HFFc6 (cell line): ENCODE data around the gene SLC19A2. TPM values are rescaled to one million over a fixed set of nuclear protein-coding genes. Genes with fewer than 3 reads are reported as not detected.
"Not testable (repeated sequence)": the region's sequence is repeated elsewhere in the genome, so short reads cannot be mapped to it uniquely, and the experiment has no call there.

Source experiments
- DNase-seq: peaks from one replicate; pipeline ENCODE4 v3.0.0-alpha.2; 2018
- H3K27ac Mint-ChIP-seq: 2 replicates; pipeline ENCODE4 v1.8.0; 2020; ENCODE audit warnings: mild to moderate bottlenecking, mixed read lengths
- H3K27me3 Mint-ChIP-seq: 2 replicates; pipeline ENCODE4 v1.8.0; 2021; ENCODE audit warnings: mild to moderate bottlenecking, moderate library complexity, mixed read lengths; ENCODE audit not compliant: insufficient read depth
- H3K36me3 Mint-ChIP-seq: 2 replicates; pipeline ENCODE4 v1.8.0; 2021; ENCODE audit warnings: low read depth, mixed read lengths
- H3K4me1 Mint-ChIP-seq: 2 replicates; pipeline ENCODE4 v1.8.0; 2020; ENCODE audit warnings: low read depth, mixed read lengths
- H3K4me3 Mint-ChIP-seq: 2 replicates; pipeline ENCODE4 v1.8.0; 2020; ENCODE audit warnings: mild to moderate bottlenecking, moderate library complexity, mixed read lengths
- H3K9me3 Mint-ChIP-seq: 2 replicates; pipeline ENCODE4 v1.8.0; 2020; ENCODE audit warnings: mild to moderate bottlenecking, mixed read lengths
- CTCF ChIP-seq: fragments of 200-600 bp; sonication (generic); IDR thresholded peaks from 2 replicates; pipeline ENCODE4 v1.5.0; 2021; ENCODE audit warnings: antibody characterized with exemption, mild to moderate bottlenecking
- total RNA-seq, 6 experiments: library from RNA; stranded (reverse); fragmentation: NEBNext Ultra II Directional; extraction: Animal tissue kit (Norgen Biotek cat#: 25700); gene quantifications; 2 replicates in 1 of 6; 3 replicates in 5 of 6; pipeline ENCODE4 v1.2.3, GENCODE V29; 2021

SLC19A2 gene
- total RNA-seq, 6 experiments from 2014 or later = 2.3 to 3.2 (median 2.8) TPM

DNA sequence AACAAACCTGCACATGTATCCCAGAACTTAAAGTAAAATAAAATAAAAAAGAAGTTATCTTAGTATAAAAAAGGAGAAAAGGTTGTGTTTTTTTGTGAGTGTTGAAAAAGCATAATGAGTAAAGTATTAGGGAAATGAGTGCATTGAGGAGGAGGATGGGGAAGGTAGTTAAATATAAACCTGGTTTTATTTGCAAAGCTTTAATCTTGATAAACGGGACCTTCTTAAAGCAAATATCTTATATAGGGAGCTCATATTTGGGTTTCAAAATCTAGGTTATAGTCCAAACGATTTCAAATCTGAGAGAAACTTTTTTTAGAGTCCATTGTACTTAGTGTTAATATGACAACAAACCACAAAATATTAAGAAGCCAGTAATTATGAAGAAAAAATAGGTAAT, 21.7 kb upstream of the SLC19A2 start:
- Mint-ChIP-seq H3K4me1 (peaks cover 31% of the 10 kb centered on the region), H3K27me3 (peaks cover 2% of the 10 kb centered on the region; the same call in 1 of the 2 replicates), H3K27ac (no peak overlapping the region), H3K9me3 (no peaks in the 10 kb centered on the region), H3K36me3 (no peaks in the 10 kb centered on the region), H3K4me3 (no peak overlapping the region)
- TF ChIP-seq CTCF = no peak
- DNase-seq = no peak

GRCh38 chr1:169503601-169504000, 17.9 kb upstream of the SLC19A2 start:
- H3K4me3 Mint-ChIP-seq, H3K9me3 Mint-ChIP-seq, H3K27me3 Mint-ChIP-seq, H3K36me3 Mint-ChIP-seq, H3K27ac Mint-ChIP-seq, DNase-seq: not testable (repeated sequence)
- H3K4me1 Mint-ChIP-seq = peaks cover 11% of the 10 kb centered on the region

GRCh38 chr1:169499807-169500206, 14.1 kb upstream of the SLC19A2 start:
- Mint-ChIP-seq H3K27me3 (peaks cover 1% of the 10 kb centered on the region), H3K36me3 (no peaks in the 10 kb centered on the region), H3K9me3 (no peaks in the 10 kb centered on the region), H3K27ac (no peak overlapping the region), H3K4me1 (no peaks in the 10 kb centered on the region), H3K4me3 (no peak overlapping the region)
- no peak for TF ChIP-seq CTCF
- DNase-seq = no peak

DNA sequence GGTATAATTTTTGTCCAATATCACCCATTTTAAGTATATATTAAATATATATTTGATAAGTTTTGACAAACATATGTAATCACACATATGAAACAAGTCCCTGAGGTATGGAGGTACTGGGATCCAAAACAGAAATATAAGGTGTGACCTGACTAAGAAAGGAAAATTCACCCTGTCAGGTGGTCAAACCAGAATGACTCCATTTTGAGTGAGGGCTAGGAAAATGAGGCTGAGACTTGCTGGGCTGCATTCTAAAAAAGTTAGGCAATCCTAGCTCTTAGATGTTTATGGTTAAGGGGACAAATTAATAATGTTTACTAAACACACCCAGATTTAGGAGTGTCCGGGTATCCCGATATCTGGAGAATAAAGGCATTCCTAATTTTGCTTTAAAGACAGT, 11.6 kb upstream of the SLC19A2 start:
- H3K27ac Mint-ChIP-seq = no peak overlapping the region
- H3K9me3 Mint-ChIP-seq = no peaks in the 10 kb centered on the region
- no peak for DNase-seq
- no peak for TF ChIP-seq CTCF
- no peaks in the 10 kb centered on the region for H3K36me3 Mint-ChIP-seq
- H3K4me3 Mint-ChIP-seq = no peak overlapping the region
- H3K27me3 Mint-ChIP-seq = peaks cover 1% of the 10 kb centered on the region
- no peaks in the 10 kb centered on the region; the same call in 1 of the 2 replicates for H3K4me1 Mint-ChIP-seq

DNA sequence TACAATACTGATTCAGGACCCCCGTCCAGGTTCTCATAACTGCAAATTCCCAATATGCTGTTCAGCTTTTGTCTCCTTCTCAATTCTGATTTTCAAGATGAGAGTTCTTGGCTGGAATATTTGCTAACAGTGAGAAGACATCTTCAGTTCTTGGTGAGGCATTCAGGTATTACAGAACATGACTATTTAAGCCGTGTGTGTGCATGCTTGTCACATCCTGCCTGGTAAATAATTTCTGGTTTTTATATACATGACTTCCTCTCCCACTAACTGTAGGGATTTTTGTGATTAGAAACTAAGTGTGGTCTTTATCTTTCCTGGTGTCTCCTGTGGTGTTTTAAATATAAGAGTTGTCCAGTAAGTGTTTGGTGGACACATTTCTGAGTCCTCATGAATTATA, 10.2 kb upstream of the SLC19A2 start:
- Mint-ChIP-seq H3K27ac (no peak overlapping the region), H3K4me3 (no peak overlapping the region), H3K36me3 (no peaks in the 10 kb centered on the region), H3K27me3 (peaks cover 1% of the 10 kb centered on the region), H3K9me3 (no peaks in the 10 kb centered on the region), H3K4me1 (peaks cover 7% of the 10 kb centered on the region; the same call in 1 of the 2 replicates)
- no peak for TF ChIP-seq CTCF
- DNase-seq = no peak

- no peaks in the 10 kb centered on the region for H3K9me3 Mint-ChIP-seq
- H3K27ac Mint-ChIP-seq = no peak overlapping the region
- H3K4me3 Mint-ChIP-seq = no peak overlapping the region
- H3K36me3 Mint-ChIP-seq = no peaks in the 10 kb centered on the region
- TF ChIP-seq CTCF = no peak
- H3K4me1 Mint-ChIP-seq = peaks cover 7% of the 10 kb centered on the region; the same call in 1 of the 2 replicates
- no peak for DNase-seq
- H3K27me3 Mint-ChIP-seq = peaks cover 1% of the 10 kb centered on the region
Measured at GRCh38 chr1:169495046-169495775, 9.5 kb upstream of the SLC19A2 start.
